ENCODE results near the gene JCAD.

Gene JCAD

GRCh38 chr10:30037620-30038336 lies 21.6 kb downstream of the JCAD start:
- TF ChIP-seq POLR2AphosphoS5 (IDR thresholded peaks at IDR 0.05; ENCODE audit: low read depth, low read length) (no peak), TAF1 (IDR thresholded peaks at IDR 0.05; ENCODE audit: borderline replicate concordance, insufficient read depth, low read length) (no peak), SIN3A (IDR thresholded peaks at IDR 0.05; ENCODE audit: borderline replicate concordance, insufficient read depth, low read length) (no peak), FOXP2 (optimal IDR thresholded peaks at IDR 0.05; ENCODE audit: borderline replicate concordance, extremely low read depth, extremely low read length, insufficient read depth) (no peak), REST (IDR thresholded peaks at IDR 0.05; ENCODE audit: insufficient read depth in 1 of 2, low read depth in 2 of 2, low read length in 2 of 2) (no peak)

- TF ChIP-seq TAF1 (IDR thresholded peaks at IDR 0.05; ENCODE audit: borderline replicate concordance, insufficient read depth, low read length) (no peak), SIN3A (IDR thresholded peaks at IDR 0.05; ENCODE audit: borderline replicate concordance, insufficient read depth, low read length) (no peak), REST (IDR thresholded peaks at IDR 0.05; ENCODE audit: insufficient read depth in 1 of 2, low read depth in 2 of 2, low read length in 2 of 2) (no peak), FOXP2 (optimal IDR thresholded peaks at IDR 0.05; ENCODE audit: borderline replicate concordance, extremely low read depth, extremely low read length, insufficient read depth) (no peak), POLR2AphosphoS5 (IDR thresholded peaks at IDR 0.05; ENCODE audit: low read depth, low read length) (no peak)
These were observed 22.6 kb downstream of the JCAD start for GRCh38 chr10:30036811-30037210.

- no peak for TF ChIP-seq POLR2AphosphoS5 (IDR thresholded peaks at IDR 0.05; ENCODE audit: low read depth, low read length)
- no peak for TF ChIP-seq SIN3A (IDR thresholded peaks at IDR 0.05; ENCODE audit: borderline replicate concordance, insufficient read depth, low read length)
- no peak for TF ChIP-seq TAF1 (IDR thresholded peaks at IDR 0.05; ENCODE audit: borderline replicate concordance, insufficient read depth, low read length)
- TF ChIP-seq FOXP2 (optimal IDR thresholded peaks at IDR 0.05; ENCODE audit: borderline replicate concordance, extremely low read depth, extremely low read length, insufficient read depth) = no peak
- TF ChIP-seq REST (IDR thresholded peaks at IDR 0.05; ENCODE audit: insufficient read depth in 1 of 2, low read depth in 2 of 2, low read length in 2 of 2) = no peak
These were observed 23.0 kb downstream of the JCAD start for GRCh38 chr10:30036341-30036740.

- TF ChIP-seq SIN3A (IDR thresholded peaks at IDR 0.05; ENCODE audit: borderline replicate concordance, insufficient read depth, low read length) (no peak), REST (IDR thresholded peaks at IDR 0.05; ENCODE audit: insufficient read depth in 1 of 2, low read depth in 2 of 2, low read length in 2 of 2) (no peak), TAF1 (IDR thresholded peaks at IDR 0.05; ENCODE audit: borderline replicate concordance, insufficient read depth, low read length) (no peak), POLR2AphosphoS5 (IDR thresholded peaks at IDR 0.05; ENCODE audit: low read depth, low read length) (no peak), FOXP2 (optimal IDR thresholded peaks at IDR 0.05; ENCODE audit: borderline replicate concordance, extremely low read depth, extremely low read length, insufficient read depth) (no peak)
These were observed 24.8 kb downstream of the JCAD start for GRCh38 chr10:30034433-30035137.
